Loucy (cell line): ENCODE data around the gene OR11A1.

Source experiments
- EZH2phosphoT487 ChIP-seq: fragments of 200-600 bp; IDR thresholded peaks from 2 replicates; pipeline ENCODE4 v1.6.1; 2018; ENCODE audit warnings: antibody characterized with exemption, mild to moderate bottlenecking, moderate library complexity, borderline replicate concordance
- TF ChIP-seq, protein P1 (sequence below): fragments of 200-600 bp; sonication (generic); conservative IDR thresholded peaks from 2 replicates; pipeline ENCODE4 v1.5.1; 2014; ENCODE audit warnings: mild to moderate bottlenecking, antibody characterized with exemption, low read length

DNA sequence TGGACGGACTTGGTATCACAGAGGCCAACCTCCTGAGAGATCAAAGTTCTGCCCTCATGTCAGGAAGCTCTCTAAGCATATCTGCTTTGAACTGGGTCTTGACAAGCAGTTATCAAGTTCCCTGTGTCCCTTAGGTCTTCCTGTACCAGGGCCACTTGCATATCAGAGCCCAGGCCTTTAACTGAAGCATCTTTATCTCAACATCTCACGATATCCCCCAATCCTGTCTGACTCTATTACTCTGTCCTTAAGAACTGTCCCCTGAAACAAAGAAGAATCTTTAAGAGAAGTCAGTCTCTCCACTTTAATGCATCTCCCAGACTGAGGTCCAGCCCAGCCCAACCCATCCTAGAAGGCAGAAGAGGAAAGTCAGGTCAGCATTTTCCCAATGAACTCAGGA is 22.7 kb upstream of the OR11A1 start:
- TF ChIP-seq, protein P1, sequence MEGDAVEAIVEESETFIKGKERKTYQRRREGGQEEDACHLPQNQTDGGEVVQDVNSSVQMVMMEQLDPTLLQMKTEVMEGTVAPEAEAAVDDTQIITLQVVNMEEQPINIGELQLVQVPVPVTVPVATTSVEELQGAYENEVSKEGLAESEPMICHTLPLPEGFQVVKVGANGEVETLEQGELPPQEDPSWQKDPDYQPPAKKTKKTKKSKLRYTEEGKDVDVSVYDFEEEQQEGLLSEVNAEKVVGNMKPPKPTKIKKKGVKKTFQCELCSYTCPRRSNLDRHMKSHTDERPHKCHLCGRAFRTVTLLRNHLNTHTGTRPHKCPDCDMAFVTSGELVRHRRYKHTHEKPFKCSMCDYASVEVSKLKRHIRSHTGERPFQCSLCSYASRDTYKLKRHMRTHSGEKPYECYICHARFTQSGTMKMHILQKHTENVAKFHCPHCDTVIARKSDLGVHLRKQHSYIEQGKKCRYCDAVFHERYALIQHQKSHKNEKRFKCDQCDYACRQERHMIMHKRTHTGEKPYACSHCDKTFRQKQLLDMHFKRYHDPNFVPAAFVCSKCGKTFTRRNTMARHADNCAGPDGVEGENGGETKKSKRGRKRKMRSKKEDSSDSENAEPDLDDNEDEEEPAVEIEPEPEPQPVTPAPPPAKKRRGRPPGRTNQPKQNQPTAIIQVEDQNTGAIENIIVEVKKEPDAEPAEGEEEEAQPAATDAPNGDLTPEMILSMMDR: no peak
- TF ChIP-seq EZH2phosphoT487: no peak
